ENCODE data around the gene INTS4.
"Not testable (repeated sequence)": the region's sequence is repeated elsewhere in the genome, so short reads cannot be mapped to it uniquely, and the experiment has no call there.

The INTS4 gene

DNA sequence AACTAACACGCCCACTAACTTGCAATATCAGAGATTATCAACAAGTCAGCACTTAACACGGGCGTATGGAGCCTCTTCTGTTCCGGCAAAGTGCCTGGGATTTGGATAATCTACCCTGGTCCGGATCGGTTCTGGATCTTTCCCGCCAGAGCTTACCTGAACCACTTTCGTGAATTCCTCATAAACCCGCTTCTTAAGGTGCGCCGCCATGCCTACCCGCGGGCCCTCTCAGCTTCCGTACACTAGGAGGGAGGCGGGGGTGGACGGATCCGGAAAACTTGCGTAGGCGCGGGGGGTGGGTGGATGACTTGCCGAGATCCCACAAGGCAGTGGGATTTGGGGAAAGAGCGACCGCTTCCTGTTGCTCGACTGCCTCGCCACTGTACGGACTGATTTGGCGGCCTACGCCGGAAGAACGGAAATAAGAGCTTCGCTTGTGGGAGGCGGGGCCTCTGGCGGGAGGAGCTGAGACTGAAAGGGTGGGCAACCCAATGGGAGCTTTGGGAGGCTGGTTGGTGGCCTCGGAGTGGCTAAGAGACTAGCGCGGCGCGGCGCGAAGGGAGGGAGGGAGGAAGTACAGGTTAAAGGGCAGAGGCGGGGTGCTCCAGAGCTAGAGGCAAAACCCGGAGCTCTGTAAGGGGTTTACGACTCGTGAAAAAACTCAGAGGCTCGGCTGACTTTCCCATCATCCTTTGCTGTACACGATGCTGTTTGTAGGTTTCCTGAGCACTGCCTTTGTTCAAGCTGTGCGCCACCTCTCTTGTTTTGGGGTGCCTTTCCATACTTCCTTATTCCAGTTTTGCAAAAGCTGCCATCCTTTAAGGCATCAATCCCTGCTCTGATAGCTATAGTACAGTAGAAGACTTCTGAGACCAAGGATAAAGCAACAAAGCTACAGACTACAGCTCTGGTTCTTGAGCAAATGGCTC is at the start of gene INTS4:
INTS4 (minus strand) TSS at position 235 of the 929 bp plus-strand sequence; CDS start at position 210, 25 bp downstream.
- peak; percentile 99 for DNase-seq

DNA sequence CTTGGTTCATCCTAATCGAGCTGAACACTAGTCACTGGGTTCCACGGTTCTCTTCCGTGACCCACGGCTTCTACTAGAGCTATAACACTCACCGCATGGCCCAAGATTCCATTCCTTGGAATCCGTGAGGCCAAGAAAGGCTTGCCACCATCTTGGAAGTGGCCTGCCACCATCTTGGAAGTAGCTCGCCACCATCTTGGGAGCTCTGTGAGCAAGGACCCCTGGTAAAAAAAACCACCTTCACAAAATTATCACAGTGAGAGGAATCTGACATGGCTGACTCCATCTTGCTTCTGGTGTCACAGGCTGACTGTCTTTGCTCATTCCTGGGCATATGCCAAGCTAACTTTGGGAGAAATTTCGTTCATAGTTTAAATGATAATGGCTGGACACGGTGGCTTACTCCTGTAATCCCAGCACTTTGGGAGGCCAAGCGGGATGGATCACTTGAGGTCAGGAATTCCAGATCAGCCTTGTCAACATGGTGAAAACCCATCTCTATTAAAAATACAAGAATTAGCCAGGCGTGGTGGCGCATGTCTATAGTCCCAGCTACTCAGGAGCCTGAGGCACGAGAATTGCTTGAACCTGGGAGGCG is 47.5 kb upstream of the INTS4 start:
- no peak for DNase-seq

DNA sequence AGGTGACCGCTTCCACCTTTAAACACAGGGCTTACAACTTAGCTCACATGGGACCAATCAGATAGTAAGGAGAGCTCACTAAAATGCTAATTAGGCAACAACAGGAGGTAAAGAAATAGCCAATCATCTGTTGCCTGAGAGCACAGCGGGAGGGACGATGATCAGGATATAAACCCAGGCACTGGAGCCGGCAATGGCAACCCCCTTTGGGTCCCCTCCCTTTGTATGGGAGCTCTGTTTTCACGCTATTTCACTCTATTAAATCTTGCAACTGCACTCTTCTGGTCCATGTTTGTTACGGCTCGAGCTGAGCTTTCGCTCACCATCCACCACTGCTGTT is 46.9 kb upstream of the INTS4 start:
- DNase-seq, result not testable (repeated sequence)

DNA sequence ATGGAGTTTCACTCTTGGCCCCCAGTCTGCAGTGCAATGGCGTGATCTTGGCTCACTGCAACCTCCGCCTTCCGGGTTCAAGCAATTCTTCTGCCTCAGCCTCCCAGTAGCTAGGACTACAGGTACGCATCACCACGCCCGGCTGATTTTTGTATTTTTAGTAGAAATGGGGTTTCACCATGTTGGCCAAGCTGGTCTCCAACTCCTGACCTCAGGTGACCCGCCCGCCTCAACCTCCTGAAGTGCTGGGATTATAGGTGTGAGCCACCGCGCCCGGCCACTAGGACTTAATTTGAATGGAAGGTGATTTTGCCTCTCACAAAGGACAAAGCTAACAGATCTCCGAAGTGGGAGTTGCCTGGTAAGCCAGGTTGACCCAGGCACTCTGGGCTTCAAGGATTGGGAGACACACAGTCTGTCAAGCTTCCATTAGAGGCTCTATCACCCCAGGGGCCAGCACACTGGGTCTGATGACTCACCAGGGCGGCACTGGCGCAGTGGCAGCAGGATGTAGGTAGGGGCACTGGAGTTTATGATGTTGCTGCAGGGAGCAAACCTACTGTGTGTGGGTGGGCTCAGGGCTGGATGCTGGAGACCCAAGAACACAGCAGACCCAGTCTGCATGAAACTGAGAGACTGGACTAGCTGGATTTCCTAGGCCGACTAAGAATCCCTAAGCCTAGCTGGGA is 46.4 kb upstream of the INTS4 start:
- DNase-seq, result no peak

DNA sequence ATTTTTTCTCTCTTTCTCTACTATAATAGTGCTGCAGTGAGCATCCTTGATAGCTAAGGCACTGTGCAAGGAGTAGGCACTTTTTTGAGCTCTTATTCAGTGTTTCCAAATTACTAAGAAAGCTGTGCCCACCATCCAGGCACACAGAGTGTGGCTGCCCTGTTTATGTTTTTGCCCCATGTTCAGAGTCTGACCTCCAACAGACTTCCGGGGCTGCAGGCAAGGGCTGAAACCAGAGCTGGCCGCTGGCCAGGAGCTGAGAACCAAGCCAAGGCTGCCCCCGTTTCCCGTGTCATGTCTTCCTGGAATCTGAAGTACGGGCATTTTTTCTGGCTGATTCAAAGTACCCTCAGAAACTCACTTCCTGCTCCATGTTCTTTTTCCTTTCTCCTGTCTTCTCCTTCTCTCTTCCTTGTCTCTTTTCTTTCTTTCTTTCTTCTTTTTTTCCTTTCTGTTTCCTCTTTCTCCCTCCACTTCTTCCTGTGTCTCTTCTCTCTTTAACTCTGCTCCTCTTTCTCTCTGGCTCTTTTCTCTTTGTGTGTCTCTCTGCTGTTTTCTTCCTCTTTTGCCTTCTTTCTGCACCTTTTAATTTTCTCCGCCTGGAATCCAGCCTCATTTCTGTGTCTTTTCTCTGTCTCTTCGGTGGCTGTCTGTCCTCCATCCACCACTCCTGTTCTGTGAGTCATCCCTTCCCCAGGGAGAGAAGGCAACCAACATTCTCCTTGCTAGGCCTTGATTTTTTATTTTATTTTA is 45.6 kb upstream of the INTS4 start:
- no peak for DNase-seq

- DNase-seq, result no peak
These were observed 45.0 kb upstream of the INTS4 start for GRCh38 chr11:78039391-78039918.

GRCh38 chr11:78038697-78039313 is 44.3 kb upstream of the INTS4 start:
- DNase-seq, result no peak

DNA sequence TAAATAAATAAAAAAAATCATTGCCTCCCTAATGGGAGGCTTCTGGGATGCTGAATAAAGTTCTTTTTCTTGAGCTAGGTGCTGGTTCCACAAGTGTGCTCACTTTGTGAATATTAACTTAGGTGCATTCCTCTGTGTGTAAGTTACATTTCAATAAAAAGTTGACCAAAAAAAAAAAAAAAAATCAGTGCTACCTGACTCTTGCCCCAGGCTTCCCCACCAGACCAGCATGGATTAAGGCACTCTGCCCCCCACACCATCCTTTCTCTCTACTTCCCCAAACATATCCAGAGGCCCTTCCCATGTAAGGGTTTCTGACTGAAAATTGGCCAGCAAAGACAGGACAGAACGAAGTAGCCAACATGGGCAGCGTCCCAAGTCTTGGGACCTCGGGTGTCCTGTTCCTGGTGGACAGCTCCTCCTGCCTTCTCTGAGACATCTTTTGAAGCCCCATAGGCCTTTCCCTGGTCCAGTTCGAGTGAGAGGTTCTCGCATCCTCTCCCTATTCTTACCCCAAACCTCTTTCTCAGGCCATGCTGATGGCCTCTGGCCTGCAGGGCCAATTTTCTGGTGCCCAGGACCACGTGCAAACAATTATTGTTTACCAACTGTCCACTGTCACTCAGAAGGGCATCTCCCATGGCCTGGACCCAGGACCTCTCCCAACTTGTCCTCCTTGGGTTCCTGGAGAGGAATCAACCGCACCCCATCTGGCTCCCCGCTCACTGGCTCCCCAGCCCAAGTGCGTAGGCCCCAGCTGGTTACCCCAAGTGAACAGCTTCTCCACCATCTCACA is 43.6 kb upstream of the INTS4 start:
- DNase-seq, result no peak

GRCh38 chr11:78037056-78037455 is 42.6 kb upstream of the INTS4 start:
- no peak for DNase-seq

GRCh38 chr11:78036313-78036712 is 41.8 kb upstream of the INTS4 start:
- DNase-seq, result no peak

GRCh38 chr11:78034623-78035022 is 40.2 kb upstream of the INTS4 start:
- DNase-seq, result no peak

GRCh38 chr11:78033040-78033439 is 38.6 kb upstream of the INTS4 start:
- no peak for DNase-seq

DNA sequence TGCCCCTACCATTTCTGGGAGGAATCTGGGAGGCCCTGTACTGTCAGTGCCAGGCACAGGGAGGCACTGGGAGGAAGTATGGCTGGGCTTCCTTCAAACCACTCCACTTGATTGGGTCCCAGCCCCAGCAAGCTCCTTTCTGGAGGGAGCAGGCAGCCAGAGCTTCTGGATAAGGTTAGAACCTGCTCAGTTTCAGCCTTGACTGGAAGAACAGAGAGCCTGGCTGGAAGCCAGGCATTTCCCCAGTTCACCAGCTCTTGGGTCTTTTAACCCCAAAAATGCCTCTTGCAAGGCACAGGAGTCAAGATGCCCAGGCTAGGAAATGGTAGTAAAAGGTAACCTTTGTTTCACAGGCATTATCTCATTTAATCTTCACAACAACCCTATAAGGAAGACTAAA is 37.6 kb upstream of the INTS4 start:
- DNase-seq, result no peak

- no peak for DNase-seq
These were observed 37.2 kb upstream of the INTS4 start for GRCh38 chr11:78031629-78032028.

GRCh38 chr11:78030429-78031325 is 36.2 kb upstream of the INTS4 start:
- peak; percentile 49 for DNase-seq

DNA sequence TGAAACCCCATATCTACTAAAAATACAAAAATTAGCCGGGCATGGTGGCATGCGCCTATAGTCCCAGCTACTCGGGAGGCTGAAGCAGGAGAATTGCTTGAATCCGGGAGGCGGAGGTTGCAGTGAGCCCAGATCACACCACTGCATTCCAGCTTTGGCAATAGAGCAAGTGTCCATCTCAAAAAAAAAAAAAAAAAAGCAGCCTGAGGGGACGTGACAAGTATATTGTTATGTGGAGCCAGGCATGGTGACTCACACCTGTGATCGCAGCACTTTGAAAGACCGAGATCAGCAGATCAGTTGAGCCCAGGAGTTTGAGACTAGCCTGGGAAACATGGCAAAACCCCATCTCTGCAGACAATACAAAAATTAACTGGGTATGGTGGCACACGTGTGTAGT is 34.0 kb upstream of the INTS4 start:
- DNase-seq, result not testable (repeated sequence)

GRCh38 chr11:78027759-78028158 is 33.3 kb upstream of the INTS4 start:
- DNase-seq, result no peak

GRCh38 chr11:78025378-78025777 is 30.9 kb upstream of the INTS4 start:
- DNase-seq, result no peak

GRCh38 chr11:78023426-78023825 is 29.0 kb upstream of the INTS4 start:
- DNase-seq, result no peak
